ENCODE data around the gene GLB1L3. TPM values are rescaled to one million over a fixed set of nuclear protein-coding genes. Genes with fewer than 3 reads are reported as not detected.

GLB1L3 gene
- total RNA-seq, 1 experiment from 2014 or later: not detected

- CTCF ChIA-PET: no interaction called here
- H3K27ac Mint-ChIP-seq (ENCODE audit: unreplicated experiment): no peak overlapping the region
- H3K4me1 Mint-ChIP-seq (ENCODE audit: low read depth, unreplicated experiment): no peaks in the 10 kb centered on the region
- no peaks in the 10 kb centered on the region for H3K27me3 Mint-ChIP-seq (ENCODE audit: unreplicated experiment)
- H3K36me3 Mint-ChIP-seq (ENCODE audit: insufficient read depth, unreplicated experiment): no peaks in the 10 kb centered on the region
- no peak for TF ChIP-seq CTCF (IDR thresholded peaks at IDR 0.05; ENCODE audit: unreplicated experiment)
- intact Hi-C loops (cut with micrococcal nuclease; ENCODE audit: unreplicated experiment): no loop called here
- H3K4me3 Mint-ChIP-seq (ENCODE audit: low read depth, unreplicated experiment): no peak overlapping the region
- BruUV-seq (replicated peaks): no TSS peak
- H3K9me3 Mint-ChIP-seq (ENCODE audit: low read depth, unreplicated experiment): no peaks in the 10 kb centered on the region
- DNase-seq: no peak
Observed at GRCh38 chr11:134355136-134355535, 79.0 kb downstream of the GLB1L3 start.

- H3K9me3 Mint-ChIP-seq (ENCODE audit: low read depth, unreplicated experiment): no peaks in the 10 kb centered on the region
- DNase-seq: no peak
- no peak for TF ChIP-seq CTCF (IDR thresholded peaks at IDR 0.05; ENCODE audit: unreplicated experiment)
- H3K27me3 Mint-ChIP-seq (ENCODE audit: unreplicated experiment): no peaks in the 10 kb centered on the region
- H3K4me1 Mint-ChIP-seq (ENCODE audit: low read depth, unreplicated experiment): no peaks in the 10 kb centered on the region
- no peaks in the 10 kb centered on the region for H3K36me3 Mint-ChIP-seq (ENCODE audit: insufficient read depth, unreplicated experiment)
- BruUV-seq (replicated peaks): no TSS peak
- H3K27ac Mint-ChIP-seq (ENCODE audit: unreplicated experiment): no peak overlapping the region
- intact Hi-C loops (cut with micrococcal nuclease; ENCODE audit: unreplicated experiment): no loop called here
- H3K4me3 Mint-ChIP-seq (ENCODE audit: low read depth, unreplicated experiment): no peak overlapping the region
- CTCF ChIA-PET: no interaction called here
Observed at GRCh38 chr11:134355656-134356055, 79.5 kb downstream of the GLB1L3 start.

- TF ChIP-seq CTCF (IDR thresholded peaks at IDR 0.05; ENCODE audit: unreplicated experiment): no peak
- DNase-seq: no peak
- CTCF ChIA-PET: no interaction called here
- intact Hi-C loops (cut with micrococcal nuclease; ENCODE audit: unreplicated experiment): no loop called here
- no peak overlapping the region for H3K4me3 Mint-ChIP-seq (ENCODE audit: low read depth, unreplicated experiment)
- BruUV-seq (replicated peaks): no TSS peak
- H3K4me1 Mint-ChIP-seq (ENCODE audit: low read depth, unreplicated experiment): no peaks in the 10 kb centered on the region
- H3K27ac Mint-ChIP-seq (ENCODE audit: unreplicated experiment): no peak overlapping the region
- H3K27me3 Mint-ChIP-seq (ENCODE audit: unreplicated experiment): no peaks in the 10 kb centered on the region
- peaks cover under 1% of the 10 kb centered on the region for H3K9me3 Mint-ChIP-seq (ENCODE audit: low read depth, unreplicated experiment)
- H3K36me3 Mint-ChIP-seq (ENCODE audit: insufficient read depth, unreplicated experiment): peaks cover 3% of the 10 kb centered on the region
Observed at GRCh38 chr11:134356656-134357544, 80.7 kb downstream of the GLB1L3 start.

GRCh38 chr11:134357545-134357839, 81.3 kb downstream of the GLB1L3 start:
- TF ChIP-seq CTCF (IDR thresholded peaks at IDR 0.05; ENCODE audit: unreplicated experiment): no peak
- Mint-ChIP-seq H3K36me3 (ENCODE audit: insufficient read depth, unreplicated experiment) (peaks cover 3% of the 10 kb centered on the region), H3K27ac (ENCODE audit: unreplicated experiment) (no peak overlapping the region), H3K4me1 (ENCODE audit: low read depth, unreplicated experiment) (no peaks in the 10 kb centered on the region), H3K27me3 (ENCODE audit: unreplicated experiment) (no peaks in the 10 kb centered on the region), H3K9me3 (ENCODE audit: low read depth, unreplicated experiment) (peaks cover 3% of the 10 kb centered on the region), H3K4me3 (ENCODE audit: low read depth, unreplicated experiment) (no peak overlapping the region)
- no TSS peak for BruUV-seq (replicated peaks)
- DNase-seq: no peak
- intact Hi-C loops (cut with micrococcal nuclease; ENCODE audit: unreplicated experiment): no loop called here
- CTCF ChIA-PET: no interaction called here

Data from Calu3 (cell line).